ENCODE data around the gene RNF130. TPM values are rescaled to one million over a fixed set of nuclear protein-coding genes. Genes with fewer than 3 reads are reported as not detected.

Gene RNF130, protein sequence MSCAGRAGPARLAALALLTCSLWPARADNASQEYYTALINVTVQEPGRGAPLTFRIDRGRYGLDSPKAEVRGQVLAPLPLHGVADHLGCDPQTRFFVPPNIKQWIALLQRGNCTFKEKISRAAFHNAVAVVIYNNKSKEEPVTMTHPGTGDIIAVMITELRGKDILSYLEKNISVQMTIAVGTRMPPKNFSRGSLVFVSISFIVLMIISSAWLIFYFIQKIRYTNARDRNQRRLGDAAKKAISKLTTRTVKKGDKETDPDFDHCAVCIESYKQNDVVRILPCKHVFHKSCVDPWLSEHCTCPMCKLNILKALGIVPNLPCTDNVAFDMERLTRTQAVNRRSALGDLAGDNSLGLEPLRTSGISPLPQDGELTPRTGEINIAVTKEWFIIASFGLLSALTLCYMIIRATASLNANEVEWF
- 104 TPM for total RNA-seq (ENCODE audit: unreplicated experiment)
- long read RNA-seq, full-length matches to known transcripts, result 29 of 51 reads
- long read RNA-seq, partial matches to known transcripts, result 7 of 51 reads
- long read RNA-seq, other reads (novel, unspliced or antisense), result 15 of 51 reads

DNA sequence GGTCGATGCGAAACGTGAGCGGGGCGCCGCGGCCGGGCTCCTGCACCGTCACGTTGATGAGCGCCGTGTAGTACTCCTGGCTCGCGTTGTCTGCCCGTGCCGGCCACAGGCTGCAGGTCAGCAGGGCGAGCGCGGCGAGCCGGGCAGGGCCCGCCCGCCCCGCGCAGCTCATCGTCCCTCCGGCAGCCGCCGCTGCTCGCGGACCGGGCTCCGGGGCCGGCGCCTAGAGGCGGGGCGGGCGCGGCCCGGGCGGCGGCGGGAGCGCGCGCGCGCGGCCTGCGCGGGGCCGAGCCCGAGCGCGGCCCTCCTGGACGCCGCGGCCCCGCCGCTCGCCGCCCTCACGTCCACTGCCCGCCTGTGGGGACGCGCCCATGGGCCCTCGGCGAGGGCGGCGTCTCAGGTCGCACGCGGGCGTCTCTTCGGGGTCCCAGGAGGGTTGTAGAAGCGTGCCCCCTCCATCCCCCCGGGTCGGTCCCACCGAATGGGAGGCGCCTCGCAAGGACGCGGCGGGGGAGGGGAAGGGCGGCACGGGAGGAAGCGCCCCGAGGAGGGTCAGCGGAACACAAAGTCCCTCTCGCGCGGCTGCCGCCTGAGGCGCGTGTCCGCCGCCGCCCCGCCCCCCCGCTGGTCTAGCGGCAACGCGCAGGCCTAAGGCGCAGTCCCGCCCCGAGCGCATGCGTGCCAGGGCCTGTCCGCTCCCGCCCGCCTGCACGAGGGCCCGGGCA is at the start of gene RNF130:
RNF130 (minus strand) TSS at position 229 of the 725 bp plus-strand sequence; CDS start at position 172, 57 bp downstream.
- H3K4me1 Mint-ChIP-seq (ENCODE audit: low read depth, unreplicated experiment), result peaks cover 20% of the 10 kb centered on the region
- H3K27me3 Mint-ChIP-seq (ENCODE audit: unreplicated experiment), result peaks cover 12% of the 10 kb centered on the region
- peak within 1 kb of the TSS; percentile 97 for H3K27ac Mint-ChIP-seq (ENCODE audit: unreplicated experiment)
- peaks cover 12% of the 10 kb centered on the region for H3K36me3 Mint-ChIP-seq (ENCODE audit: unreplicated experiment)
- peaks cover 20% of the 10 kb centered on the region for H3K9me3 Mint-ChIP-seq (ENCODE audit: unreplicated experiment)
- DNase-seq, result peak; percentile 97
- TF ChIP-seq, protein P1, sequence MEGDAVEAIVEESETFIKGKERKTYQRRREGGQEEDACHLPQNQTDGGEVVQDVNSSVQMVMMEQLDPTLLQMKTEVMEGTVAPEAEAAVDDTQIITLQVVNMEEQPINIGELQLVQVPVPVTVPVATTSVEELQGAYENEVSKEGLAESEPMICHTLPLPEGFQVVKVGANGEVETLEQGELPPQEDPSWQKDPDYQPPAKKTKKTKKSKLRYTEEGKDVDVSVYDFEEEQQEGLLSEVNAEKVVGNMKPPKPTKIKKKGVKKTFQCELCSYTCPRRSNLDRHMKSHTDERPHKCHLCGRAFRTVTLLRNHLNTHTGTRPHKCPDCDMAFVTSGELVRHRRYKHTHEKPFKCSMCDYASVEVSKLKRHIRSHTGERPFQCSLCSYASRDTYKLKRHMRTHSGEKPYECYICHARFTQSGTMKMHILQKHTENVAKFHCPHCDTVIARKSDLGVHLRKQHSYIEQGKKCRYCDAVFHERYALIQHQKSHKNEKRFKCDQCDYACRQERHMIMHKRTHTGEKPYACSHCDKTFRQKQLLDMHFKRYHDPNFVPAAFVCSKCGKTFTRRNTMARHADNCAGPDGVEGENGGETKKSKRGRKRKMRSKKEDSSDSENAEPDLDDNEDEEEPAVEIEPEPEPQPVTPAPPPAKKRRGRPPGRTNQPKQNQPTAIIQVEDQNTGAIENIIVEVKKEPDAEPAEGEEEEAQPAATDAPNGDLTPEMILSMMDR (IDR thresholded peaks at IDR 0.05; ENCODE audit: partially characterized antibody, unreplicated experiment), result no peak
- peak within 1 kb of the TSS; percentile 98 for H3K4me3 Mint-ChIP-seq (ENCODE audit: unreplicated experiment)

DNA sequence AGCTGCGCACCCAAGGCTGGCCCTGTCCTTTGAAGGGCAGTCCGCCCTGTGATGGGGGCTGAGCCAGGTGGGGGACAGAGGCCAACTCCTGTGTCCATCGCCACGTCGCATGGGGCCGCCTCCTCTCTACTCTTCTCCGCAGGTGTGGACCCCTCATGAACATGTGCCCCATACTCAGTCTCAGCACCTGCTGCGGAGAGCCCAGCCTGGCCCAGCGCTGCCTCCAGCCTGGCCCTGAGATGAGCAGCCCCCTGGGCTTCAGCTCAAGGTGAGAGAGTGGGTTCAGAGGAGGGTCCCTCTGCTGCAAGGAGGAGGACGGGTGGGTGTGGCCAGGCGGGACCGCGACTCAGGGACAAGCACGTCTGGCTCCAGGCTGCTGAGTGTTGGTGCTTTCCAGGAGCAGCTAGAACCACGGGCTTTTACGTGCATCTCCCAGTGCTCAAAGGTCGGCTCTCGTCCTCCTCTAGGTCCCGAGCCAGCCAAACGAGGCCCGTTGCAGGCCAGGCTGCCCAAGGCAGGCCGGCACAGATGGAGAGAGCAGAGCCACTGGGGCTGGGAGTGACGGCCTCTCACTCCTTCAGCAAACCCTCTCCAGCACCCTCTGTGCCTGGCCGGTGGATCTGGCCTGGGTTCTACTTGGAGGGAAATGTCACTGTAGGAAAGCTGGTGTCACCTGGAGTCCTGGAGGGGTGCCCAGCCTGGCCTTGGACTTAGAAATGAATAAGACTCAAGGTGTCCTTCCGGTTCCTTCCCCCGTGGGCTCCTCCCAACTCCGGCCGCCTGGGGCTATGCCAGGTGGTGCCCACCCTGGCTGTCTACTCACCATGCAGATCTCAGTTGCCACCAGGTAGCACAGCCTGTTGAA is 48.9 kb upstream of the RNF130 start:
- Mint-ChIP-seq H3K27me3 (ENCODE audit: unreplicated experiment) (peaks cover 15% of the 10 kb centered on the region), H3K9me3 (ENCODE audit: unreplicated experiment) (peaks cover 8% of the 10 kb centered on the region), H3K27ac (ENCODE audit: unreplicated experiment) (peak overlapping the region; percentile 96), H3K36me3 (ENCODE audit: unreplicated experiment) (no peaks in the 10 kb centered on the region), H3K4me3 (ENCODE audit: unreplicated experiment) (no peak overlapping the region), H3K4me1 (ENCODE audit: low read depth, unreplicated experiment) (peaks cover 16% of the 10 kb centered on the region)
- TF ChIP-seq, protein P1 (IDR thresholded peaks at IDR 0.05; ENCODE audit: partially characterized antibody, unreplicated experiment), result no peak
- peak; percentile 17 for DNase-seq

DNA sequence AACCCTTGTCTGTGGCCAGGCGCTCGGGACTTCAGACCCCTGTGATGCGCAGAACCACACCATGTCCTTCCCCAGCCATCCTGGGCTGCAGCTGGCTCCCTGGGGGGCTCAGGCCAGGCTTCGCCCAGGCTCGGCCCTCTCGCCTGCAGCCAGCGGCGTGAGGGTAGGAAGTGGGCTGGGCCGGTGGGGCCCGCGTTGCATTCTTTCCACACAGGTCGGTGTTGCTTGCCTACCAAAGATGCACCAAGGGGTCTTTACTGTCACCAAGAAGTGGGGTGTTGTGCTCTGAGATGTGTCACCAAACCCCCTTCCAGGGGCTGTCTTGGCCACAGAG is 48.3 kb upstream of the RNF130 start:
- Mint-ChIP-seq H3K36me3 (ENCODE audit: unreplicated experiment) (no peaks in the 10 kb centered on the region), H3K4me3 (ENCODE audit: unreplicated experiment) (no peak overlapping the region), H3K9me3 (ENCODE audit: unreplicated experiment) (peaks cover 10% of the 10 kb centered on the region), H3K4me1 (ENCODE audit: low read depth, unreplicated experiment) (peaks cover 16% of the 10 kb centered on the region), H3K27me3 (ENCODE audit: unreplicated experiment) (peaks cover 15% of the 10 kb centered on the region), H3K27ac (ENCODE audit: unreplicated experiment) (no peak overlapping the region)
- TF ChIP-seq, protein P1 (IDR thresholded peaks at IDR 0.05; ENCODE audit: partially characterized antibody, unreplicated experiment), result no peak
- DNase-seq, result no peak

DNA sequence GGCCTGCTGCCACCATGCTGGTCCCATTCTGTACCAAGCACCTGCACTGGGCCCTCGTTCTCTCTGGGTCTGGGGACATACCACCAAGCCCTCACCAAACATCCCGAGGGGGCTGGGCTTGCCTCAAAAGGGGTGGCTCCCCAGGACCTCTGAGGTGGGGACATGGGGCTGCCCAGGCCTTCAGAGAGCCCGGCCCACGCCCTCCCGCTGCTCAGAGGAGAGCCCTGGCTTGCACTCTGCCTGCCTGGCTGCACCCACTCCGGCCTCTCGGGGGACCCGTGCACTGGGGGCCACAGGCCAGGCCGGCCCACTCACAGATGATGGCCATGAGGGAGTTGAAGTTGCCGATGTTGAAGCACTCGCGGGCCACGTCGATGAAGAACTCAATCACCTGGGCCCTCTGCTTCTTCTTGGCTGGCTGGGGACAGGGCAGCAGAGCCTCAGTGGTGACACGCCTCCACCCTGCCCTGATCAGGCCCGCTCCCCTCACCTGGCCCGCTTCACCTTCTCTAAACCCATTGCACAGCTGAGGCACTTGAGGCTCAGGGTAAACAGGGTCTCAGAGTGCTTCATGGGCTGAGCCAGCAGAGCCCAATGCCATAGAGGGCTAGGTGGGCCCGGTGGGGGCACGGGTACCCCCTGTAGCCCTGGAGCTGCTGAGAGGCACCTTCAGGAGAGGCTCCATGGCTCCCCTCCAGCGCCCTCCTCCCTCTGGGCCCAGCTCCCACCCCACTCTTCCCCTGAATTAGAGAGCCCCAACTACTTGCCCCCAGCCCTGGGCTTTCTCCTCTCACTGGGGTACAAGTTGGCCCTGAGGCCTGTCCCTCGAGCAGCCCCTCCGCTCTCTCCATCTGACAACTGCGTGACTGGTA is 47.7 kb upstream of the RNF130 start:
- H3K36me3 Mint-ChIP-seq (ENCODE audit: unreplicated experiment), result no peaks in the 10 kb centered on the region
- no peak overlapping the region for H3K4me3 Mint-ChIP-seq (ENCODE audit: unreplicated experiment)
- peaks cover 15% of the 10 kb centered on the region for H3K27me3 Mint-ChIP-seq (ENCODE audit: unreplicated experiment)
- no peak overlapping the region for H3K27ac Mint-ChIP-seq (ENCODE audit: unreplicated experiment)
- peaks cover 10% of the 10 kb centered on the region for H3K9me3 Mint-ChIP-seq (ENCODE audit: unreplicated experiment)
- TF ChIP-seq, protein P1 (IDR thresholded peaks at IDR 0.05; ENCODE audit: partially characterized antibody, unreplicated experiment), result no peak
- DNase-seq, result no peak
- peaks cover 16% of the 10 kb centered on the region for H3K4me1 Mint-ChIP-seq (ENCODE audit: low read depth, unreplicated experiment)
